HG03558 (cell line): Measurements from ENCODE around the gene LAPTM5.

Source experiments
- ATAC-seq: cut with Tn5 transposase; IDR thresholded peaks from one replicate; pipeline ENCODE4 v1.9.1; 2021; ENCODE audit warnings: moderate number of reproducible peaks; ENCODE audit not compliant: unreplicated experiment; ENCODE audit errors: extremely low read depth

The LAPTM5 gene

DNA sequence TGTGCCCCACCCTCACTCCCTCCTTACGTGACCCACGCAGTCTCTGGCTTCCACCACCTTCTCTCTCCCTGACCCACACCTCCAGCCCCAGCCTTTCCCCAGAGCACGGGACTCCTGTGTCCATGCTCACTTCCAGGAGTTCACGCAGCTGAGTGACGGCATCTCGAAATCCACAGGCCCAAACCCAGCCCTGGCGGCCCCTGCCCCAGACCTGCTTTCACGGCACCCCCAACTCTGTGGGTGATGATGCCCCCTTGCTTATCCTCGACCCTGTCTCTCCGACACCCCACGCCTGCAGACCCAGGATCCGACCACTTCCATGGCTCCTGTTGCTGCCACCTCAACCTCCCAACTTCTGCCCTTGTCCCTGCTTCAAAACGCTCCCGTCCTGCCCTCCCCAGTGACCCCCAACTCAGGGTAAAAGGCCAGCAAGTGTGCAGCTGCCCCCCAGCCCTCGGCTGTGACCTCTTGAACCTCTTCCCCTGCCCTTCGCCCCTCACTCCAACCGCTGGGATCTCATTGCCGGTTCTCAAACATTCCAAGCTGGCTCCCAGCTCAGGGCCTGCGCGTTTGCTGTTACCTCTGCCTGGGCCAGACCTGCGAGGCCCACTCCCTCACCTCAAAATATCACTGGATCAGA is 30.4 kb upstream of the LAPTM5 start:
- ATAC-seq = no peak

- ATAC-seq = no peak
Measured at GRCh38 chr1:30787266-30787665, 29.7 kb upstream of the LAPTM5 start.

DNA sequence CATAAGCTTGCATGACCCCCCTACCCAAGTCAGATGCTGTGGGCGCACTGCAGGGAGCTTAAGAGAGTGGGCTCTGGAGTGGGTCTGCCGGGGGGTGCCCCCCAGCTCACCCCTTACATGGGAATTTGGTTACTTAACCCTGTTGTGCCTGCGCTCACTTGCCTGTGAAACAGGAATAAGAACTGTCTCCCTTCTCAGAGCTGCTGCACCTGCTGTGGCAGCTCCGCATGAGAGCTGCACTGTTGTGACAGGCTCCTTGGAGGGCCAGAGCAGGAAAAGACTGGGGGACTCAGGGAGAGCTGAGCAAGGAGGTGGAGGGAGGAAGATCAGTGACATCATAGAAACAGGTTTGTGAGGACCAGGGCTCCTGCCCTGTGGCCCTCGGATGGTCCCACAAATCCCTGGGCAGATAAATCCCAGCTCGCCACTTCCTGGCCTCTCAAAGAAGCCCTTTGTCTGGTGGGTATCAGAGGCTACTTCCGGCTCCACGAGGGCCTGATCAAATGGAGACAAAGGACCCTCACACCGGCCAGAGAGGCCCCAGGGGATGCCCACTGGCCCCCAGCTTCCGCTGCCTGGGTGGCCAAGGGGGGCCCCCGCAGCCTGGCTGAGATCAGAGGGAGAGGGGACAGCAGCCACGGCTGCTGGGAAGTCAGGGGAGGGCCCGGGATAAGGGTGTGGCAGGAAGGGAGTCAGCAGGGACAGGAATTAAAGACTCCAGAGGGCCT is 28.9 kb upstream of the LAPTM5 start:
- ATAC-seq = no peak

DNA sequence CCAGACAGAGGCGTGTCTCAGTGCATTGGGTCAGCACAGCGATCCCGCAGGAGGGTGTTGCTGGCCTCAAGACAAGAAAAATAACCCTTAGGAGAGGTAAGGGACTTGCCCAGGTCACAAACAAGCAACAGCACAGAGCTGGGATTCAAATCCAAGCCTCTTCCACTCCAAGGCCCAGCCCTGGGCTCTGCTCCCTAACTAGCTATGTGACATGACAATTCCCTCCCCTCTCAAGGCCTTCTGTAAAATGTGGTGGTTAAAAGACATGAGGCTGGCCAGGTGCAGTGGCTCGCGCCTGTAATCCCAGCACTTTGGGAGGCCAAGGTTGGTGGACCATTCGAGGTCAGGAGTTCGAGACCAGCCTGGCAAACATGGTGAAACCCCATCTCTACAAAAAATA is 28.1 kb upstream of the LAPTM5 start:
- ATAC-seq = no peak

- no peak for ATAC-seq
Measured at GRCh38 chr1:30785181-30785580, 27.6 kb upstream of the LAPTM5 start.

DNA sequence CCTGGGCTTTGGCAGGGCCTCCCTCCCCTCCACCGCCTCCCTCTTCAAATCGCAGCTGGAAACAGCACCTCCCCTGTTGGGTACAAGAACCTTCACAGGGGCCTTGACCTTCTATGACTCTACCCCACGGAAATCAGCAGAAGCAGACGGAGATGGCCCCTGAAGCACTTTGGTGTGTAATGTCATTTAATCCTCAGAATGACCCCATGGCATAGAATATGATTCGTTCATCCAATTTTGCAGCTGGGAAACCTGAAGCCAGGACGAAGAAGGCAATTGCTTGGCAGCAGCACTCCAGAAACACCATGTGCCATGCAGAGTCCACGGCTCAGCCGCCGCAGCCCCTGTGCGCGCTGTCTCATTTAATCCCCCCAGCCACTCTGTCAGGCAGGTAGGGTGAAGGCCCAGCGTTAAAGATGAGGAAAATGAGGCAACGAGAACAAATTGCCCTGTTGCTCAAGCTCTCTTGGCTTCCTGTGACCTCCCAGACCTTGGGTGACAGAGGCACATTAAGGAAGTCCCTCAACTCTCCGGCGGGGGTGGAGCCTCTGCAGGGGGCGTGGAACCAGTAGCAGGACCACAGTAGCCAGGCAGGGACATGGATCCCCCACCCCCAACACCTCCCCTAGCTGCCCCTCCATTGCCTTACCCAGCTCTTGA is 25.8 kb upstream of the LAPTM5 start:
- no peak for ATAC-seq

GRCh38 chr1:30782361-30783255 is 25.0 kb upstream of the LAPTM5 start:
- ATAC-seq = peak; percentile 49

DNA sequence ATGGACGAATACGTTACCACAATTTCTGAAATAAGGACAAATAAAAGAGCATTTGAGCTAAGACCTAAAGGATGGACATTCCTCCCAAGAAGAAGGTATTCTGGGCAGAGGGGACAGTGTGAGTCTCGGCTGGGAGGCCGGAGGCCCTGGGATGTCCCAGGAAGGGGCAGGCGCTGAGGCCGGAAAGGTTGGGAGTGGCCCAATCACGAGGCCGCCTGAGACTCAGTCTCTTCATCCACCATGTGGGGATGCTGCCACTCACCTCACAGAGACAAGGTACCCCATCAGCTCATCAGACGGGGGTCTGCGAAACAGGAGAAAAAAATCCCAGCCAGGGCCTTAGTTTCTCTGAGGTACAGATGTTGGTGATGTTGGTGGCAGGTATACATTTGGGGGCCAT is 24.3 kb upstream of the LAPTM5 start:
- no peak for ATAC-seq

GRCh38 chr1:30780409-30780808 is 22.8 kb upstream of the LAPTM5 start:
- ATAC-seq = no peak

- ATAC-seq = no peak
Measured at GRCh38 chr1:30779294-30780071, 21.9 kb upstream of the LAPTM5 start.

DNA sequence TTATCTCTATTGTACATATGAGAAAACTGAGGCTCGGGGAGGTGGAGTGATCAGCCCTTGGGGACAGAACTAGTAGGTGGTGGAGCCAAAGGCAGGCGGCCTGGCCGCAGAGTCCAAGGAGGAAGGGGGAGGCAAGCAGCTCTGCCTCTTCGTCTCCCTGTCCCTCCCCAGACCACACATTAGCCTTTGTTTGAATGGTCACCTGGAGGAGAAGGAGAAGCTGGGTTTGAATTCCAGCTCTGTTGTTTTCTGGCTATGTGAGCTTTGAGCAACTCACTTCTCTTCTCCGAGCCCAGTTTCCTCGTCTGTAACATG is 21.4 kb upstream of the LAPTM5 start:
- no peak for ATAC-seq

GRCh38 chr1:30778154-30778978 is 20.8 kb upstream of the LAPTM5 start:
- no peak for ATAC-seq

DNA sequence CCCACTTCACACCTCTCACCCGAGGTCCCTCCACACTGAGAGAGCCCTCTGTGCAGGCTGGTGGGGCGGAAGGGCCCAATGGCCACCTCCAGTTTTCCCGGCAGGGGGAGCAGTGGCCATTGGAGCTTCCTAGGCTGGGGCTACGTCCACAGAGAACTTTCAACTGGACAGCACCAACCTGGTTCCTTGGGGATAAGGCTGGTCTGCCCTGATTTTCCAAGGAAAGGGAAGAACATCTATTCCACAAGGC is 20.3 kb upstream of the LAPTM5 start:
- ATAC-seq = no peak

DNA sequence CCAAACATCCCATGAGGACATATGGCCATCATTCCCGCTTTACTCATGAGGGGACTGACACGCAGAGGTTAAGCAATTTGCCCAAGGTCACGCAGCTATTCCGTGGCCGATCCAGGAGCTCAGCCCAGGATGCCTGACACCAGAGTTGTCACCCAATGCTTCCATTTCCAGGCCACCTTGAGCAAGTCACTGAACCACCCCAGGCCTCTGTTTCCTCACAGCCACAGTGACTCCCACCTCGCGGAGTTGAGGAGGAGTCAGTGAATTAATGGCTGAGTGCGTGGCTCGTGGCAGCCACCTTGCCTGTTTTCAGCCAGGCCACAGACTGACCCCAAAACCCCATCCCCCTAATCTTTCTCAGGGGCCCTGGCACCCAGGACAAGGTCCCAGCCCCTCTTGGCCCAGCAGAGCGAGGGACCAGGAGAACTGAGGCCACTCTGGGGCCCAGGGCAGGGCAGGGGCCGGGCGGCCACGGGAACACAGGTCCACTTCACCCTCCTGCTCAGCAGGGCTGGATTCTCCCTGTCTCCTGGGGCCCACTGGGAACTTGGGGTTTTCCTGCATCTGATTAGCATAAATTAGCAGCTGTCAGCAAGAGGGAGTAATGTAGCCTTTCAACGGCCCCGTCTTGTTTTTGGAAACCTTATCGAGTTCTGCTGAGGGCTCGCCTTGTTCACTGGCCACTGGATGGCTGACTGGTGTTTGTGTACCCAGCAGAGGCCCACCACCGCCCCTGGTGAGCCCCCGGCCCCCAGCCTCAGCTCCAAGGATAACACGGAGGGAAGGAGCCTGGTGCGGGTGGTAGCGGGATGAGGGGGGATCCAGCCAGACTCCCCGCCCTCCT is 19.7 kb upstream of the LAPTM5 start:
- ATAC-seq = no peak

- ATAC-seq = no peak
Measured at GRCh38 chr1:30776097-30777059, 18.8 kb upstream of the LAPTM5 start.

DNA sequence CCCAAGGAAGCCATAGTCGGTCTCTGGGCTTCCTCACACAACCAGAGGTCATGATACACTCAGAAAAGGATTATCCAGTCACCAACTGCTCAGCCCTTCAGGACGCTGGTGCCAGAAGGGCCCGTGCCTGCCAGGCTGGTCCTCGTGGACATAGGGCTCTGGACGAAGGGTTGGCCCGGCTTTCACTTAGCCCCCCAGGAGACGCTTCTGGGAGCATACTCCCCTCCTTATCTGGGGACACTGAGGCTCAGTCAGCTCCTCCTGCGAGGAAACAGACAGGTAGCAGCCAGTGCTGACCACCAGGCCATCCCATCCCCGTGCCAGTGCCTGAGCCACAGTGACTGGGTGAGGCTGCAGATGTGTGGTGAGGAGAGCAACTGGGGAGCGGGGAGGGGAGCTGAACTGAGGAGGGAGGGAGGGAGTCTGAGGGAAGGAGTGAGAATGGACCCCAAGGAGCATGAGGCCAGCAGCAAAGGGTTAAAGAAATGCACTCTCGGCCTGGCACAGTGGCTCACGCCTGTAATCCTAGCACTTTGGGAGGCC is 17.9 kb upstream of the LAPTM5 start:
- no peak for ATAC-seq
